GM12878 (cell line): ENCODE data around the gene MTF1.

Experiments
- CHD1 ChIP-seq: IDR thresholded peaks from 2 replicates; pipeline ENCODE4 v1.6.1; 2012; ENCODE audit warnings: low read depth, low read length, improper control_type of control experiment
- ZNF274 ChIP-seq: IDR thresholded peaks from one replicate; pipeline ENCODE4 v1.8.0; 2011; ENCODE audit not compliant: insufficient read length, insufficient read depth

- TF ChIP-seq CHD1: no peak
- no peak for TF ChIP-seq ZNF274
Measured at GRCh38 chr1:37825506-37825905, 33.9 kb downstream of the MTF1 start.
